GM12878 (cell line): ENCODE data around the gene ART5. TPM values are rescaled to one million over a fixed set of nuclear protein-coding genes. Genes with fewer than 3 reads are reported as not detected.

Experiments used
- ATAC-seq: fragments of 200-7000 bp; cut with Tn5 transposase; 3 replicates; pipeline ENCODE4 v1.9.1; 2020; ENCODE audit warnings: mild to moderate bottlenecking, moderate library complexity
- BruUV-seq: library from RNA; stranded (reverse); fragments of 400-500 nt; replicated peaks from 2 replicates; lab custom pipeline; 2021; lab: Mats Ljungman, UMichigan
- CTCF ChIA-PET: fragments of 300-600 bp; sonication (Branson Sonifier 250); formaldehyde crosslinking; extraction: SDS; loops from one replicate; lab custom pipeline; 2021; ENCODE audit warnings: inconsistent platforms; lab: Yijun Ruan, JAX
- POLR2A ChIA-PET: fragments of 350-600 bp; formaldehyde crosslinking; extraction: SDS; loops from one replicate; lab custom pipeline; 2021; ENCODE audit warnings: inconsistent platforms; lab: Charles Lee
- RAD21 ChIA-PET: fragments of 300-600 bp; sonication (Branson Sonifier 250); formaldehyde crosslinking; loops from one replicate; lab custom pipeline; 2023; ENCODE audit warnings: antibody characterized with exemption; ENCODE audit not compliant: unreplicated experiment; lab: Charles Lee
- SMC1A ChIA-PET: fragments of 300-600 bp; sonication (Branson Sonifier 250); formaldehyde crosslinking; loops from one replicate; lab custom pipeline; 2023; ENCODE audit not compliant: unreplicated experiment, uncharacterized antibody; lab: Charles Lee
- DNase-seq: peaks from one replicate; pipeline ENCODE4 v3.0.0-alpha.2; 2011; ENCODE audit warnings: low read depth, low spot score
- FAIRE-seq: peaks from 3 replicates; lab custom pipeline; 2011; peaks lifted over from hg19 to GRCh38; lab: Jason Lieb, UNC
- H2AFZ ChIP-seq: 2 replicates; pipeline ENCODE4 v1.6.0; 2011; ENCODE audit warnings: low read depth, low read length, control low read depth; ENCODE audit not compliant: control insufficient read depth
- H3K27ac ChIP-seq: 2 replicates; pipeline ENCODE4 v1.5.1; 2011; ENCODE audit warnings: control low read depth; ENCODE audit not compliant: control insufficient read depth, insufficient read depth
- H3K27me3 ChIP-seq, 2 experiments: replicated peaks in 1 of 2; 2 replicates each; pipeline versions ENCODE4 v1.6.0 to v1.6.1; 2011; ENCODE audit warnings: low read length in 1 of 2; ENCODE audit not compliant: control insufficient read depth in 2 of 2, insufficient read depth in 2 of 2
- H3K36me3 ChIP-seq, 2 experiments: 2 replicates each; pipeline ENCODE4 v1.5.1; 2011; ENCODE audit warnings: low read length in 1 of 2; ENCODE audit not compliant: control insufficient read depth in 2 of 2, insufficient read depth in 2 of 2
- H3K4me1 ChIP-seq: 2 replicates; pipeline ENCODE4 v1.6.1; 2011; ENCODE audit warnings: mild to moderate bottlenecking, low read length, moderate library complexity, mixed read lengths; ENCODE audit not compliant: control insufficient read depth, insufficient read depth
- H3K4me2 ChIP-seq: 2 replicates; pipeline ENCODE4 v1.6.0; 2011; ENCODE audit warnings: control low read depth; ENCODE audit not compliant: control insufficient read depth, insufficient read depth
- H3K4me3 ChIP-seq: fragments of 200-600 bp; sonication (generic); 2 replicates; pipeline ENCODE4 v1.5.1; 2016
- H3K79me2 ChIP-seq: 2 replicates; pipeline ENCODE4 v1.6.0; 2011; ENCODE audit warnings: low read length; ENCODE audit not compliant: control insufficient read depth, insufficient read depth
- H3K9ac ChIP-seq: 2 replicates; pipeline ENCODE4 v1.8.0; 2011; ENCODE audit warnings: low read length, control low read depth, mixed read lengths; ENCODE audit not compliant: control insufficient read depth, insufficient read depth
- H3K9me3 ChIP-seq: replicated peaks from 3 replicates; pipeline ENCODE4 v1.5.1; 2011; ENCODE audit warnings: mild to moderate bottlenecking, low read length; ENCODE audit not compliant: control insufficient read depth, insufficient read depth
- H4K20me1 ChIP-seq: 2 replicates; pipeline ENCODE4 v1.6.0; 2011; ENCODE audit not compliant: control insufficient read depth, insufficient read depth
- ASH2L ChIP-seq: fragments of 300-600, 200-600 bp; sonication (generic); IDR thresholded peaks from 2 replicates; pipeline ENCODE4 v1.6.1; 2017; ENCODE audit warnings: low read depth, mild to moderate bottlenecking, borderline replicate concordance
- MEF2B ChIP-seq: fragments of 450-650 bp; IDR thresholded peaks from 2 replicates; pipeline ENCODE4 v1.6.1; 2018; ENCODE audit warnings: mild to moderate bottlenecking, moderate library complexity; ENCODE audit not compliant: partially characterized antibody, poor library complexity, severe bottlenecking
- POU2F2 ChIP-seq: IDR thresholded peaks from 3 replicates; pipeline ENCODE4 v1.6.1; 2011; ENCODE audit warnings: low read depth, mild to moderate bottlenecking, low read length, borderline replicate concordance
- RUNX3 ChIP-seq: IDR thresholded peaks from 2 replicates; pipeline ENCODE4 v1.6.1; 2012; ENCODE audit warnings: low read length, inconsistent platforms
- SMAD5 ChIP-seq: IDR thresholded peaks from 2 replicates; pipeline ENCODE4 v1.6.1; 2016; ENCODE audit warnings: antibody characterized with exemption, low read depth
- SMARCA5 ChIP-seq: fragments of 450-650 bp; IDR thresholded peaks from 2 replicates; pipeline ENCODE4 v1.6.1; 2017; ENCODE audit warnings: mild to moderate bottlenecking
- WGBS: methylation state at CpG from one replicate; pipeline ENCODE4 v1.1.6; 2016; ENCODE audit warnings: low lambda C conversion rate; ENCODE audit not compliant: insufficient replicate concordance, insufficient coverage; ENCODE audit errors: missing lambda C conversion rate; 5-methylcytosine and 5-hydroxymethylcytosine counted together
- in situ Hi-C: fragments of 300-500 bp; cut with MboI; formaldehyde crosslinking; loops from 9 replicates; pipeline ENCODE4 v1.14.3; 2018; ENCODE audit warnings: mixed read lengths
- intact Hi-C: fragments of 100-400 bp; cut with micrococcal nuclease; formaldehyde crosslinking; loops from one replicate; pipeline ENCODE4 v1.14.2; 2022; ENCODE audit not compliant: unreplicated experiment
- polyA plus RNA-seq, 11 experiments: library from polyadenylated mRNA; depleted of rRNA in 4 of 11; unstranded in 6 of 11; stranded (reverse) in 5 of 11; fragments of >200 nt; fragmentation: Nextera tagmentation in 4 of 11; fragmentation: Illumina TruSeq in 1 of 11; extraction: Ambion mirVana in 4 of 11; extraction: Trizol in 1 of 11; gene quantifications; 1 replicate in 1 of 11; 2 replicates in 10 of 11; pipeline versions ENCODE4 v1.2.1 to v1.2.3, GENCODE V29; 2011 to 2016; ENCODE audit warnings: inconsistent platforms in 2 of 11, missing spikeins in 2 of 11, low read depth in 1 of 11
- total RNA-seq, 4 experiments: library from RNA; depleted of rRNA in 3 of 4; stranded (reverse); fragments of >200 nt in 3 of 4; fragmentation: Illumina TruSeq in 1 of 4; extraction: Trizol in 1 of 4; gene quantifications; 2 replicates each; pipeline versions ENCODE4 v1.2.1 to v1.2.3, GENCODE V29; 2013 to 2021
- TF ChIP-seq, protein P1 (sequence below): fragments of 450-650 bp; IDR thresholded peaks from 2 replicates; pipeline ENCODE4 v1.6.1; 2017; ENCODE audit warnings: mild to moderate bottlenecking, moderate library complexity

The ART5 gene
- total and polyA plus RNA-seq, 10 of the 15 experiments (the other 5 are each of a cell fraction or from before 2014, with no cell fraction given): 0.06 TPM; not detected in 9

DNA sequence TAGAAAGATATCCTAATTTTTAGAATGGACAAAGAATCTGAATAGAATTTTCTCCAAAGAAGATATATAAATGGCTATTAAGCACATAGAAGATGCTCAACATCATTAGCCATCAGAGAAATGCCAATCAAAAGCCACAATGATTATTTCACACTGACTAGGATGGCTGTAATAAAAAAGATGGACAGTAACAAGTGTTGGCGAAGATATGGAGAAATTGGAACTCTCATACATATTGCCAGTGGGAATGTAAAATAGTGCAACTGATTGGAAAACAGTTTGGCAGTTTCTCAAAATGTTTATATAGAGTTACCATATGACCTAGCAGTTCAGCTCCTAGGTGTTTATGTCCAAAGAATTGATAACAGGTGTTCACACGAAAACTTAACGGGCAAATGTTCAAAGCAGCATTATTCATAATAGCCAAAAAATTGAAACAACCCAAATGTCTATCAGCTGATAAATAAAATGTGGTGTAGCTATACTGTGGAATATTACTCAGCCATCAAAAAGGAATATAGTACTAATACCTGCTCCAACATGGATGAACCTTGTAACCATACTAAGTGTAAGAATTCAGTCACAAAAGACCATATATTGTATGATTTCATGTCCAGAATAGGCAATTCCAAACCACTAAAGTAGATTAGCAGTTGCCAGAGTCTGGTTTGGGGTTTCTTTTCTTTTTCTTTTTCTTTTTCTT lies 29.7 kb downstream of the ART5 start:
- ATAC-seq (no peak), DNase-seq (no peak), FAIRE-seq (no peak)
- Histone ChIP-seq H3K4me3 (no peak overlapping the region), H3K4me2 (no peak overlapping the region), H3K4me1 (peaks cover 10% of the 10 kb centered on the region), H4K20me1 (no peaks in the 10 kb centered on the region), H3K9me3 (no peaks in the 10 kb centered on the region; the same call in 2 of the 3 replicates), H2AFZ (no peak overlapping the region), H3K36me3 (no peaks in the 10 kb centered on the region), H3K9ac (no peak overlapping the region), H3K27ac (no peak overlapping the region), H3K27me3 (no peaks in the 10 kb centered on the region), H3K79me2 (no peaks in the 10 kb centered on the region)
- no TSS peak for BruUV-seq
- POLR2A ChIA-PET: no interaction called here
- RAD21 ChIA-PET: interaction anchor here (0.6 kb wide), 1 partner anchor 379 kb away, joined by 3 read pairs; no protein-coding TSS in a partner anchor
- SMC1A ChIA-PET: interaction anchor here (0.7 kb wide), 1 partner anchor 197 kb away, joined by 4 read pairs; no protein-coding TSS in a partner anchor
- intact Hi-C loops: no loop called here
- 93% methylated on average over 3 of the region's 3 CpGs for WGBS
- in situ Hi-C loops: no loop called here
- CTCF ChIA-PET: no interaction called here
- TF ChIP-seq SMARCA5 (no peak), POU2F2 (no peak), ASH2L (no peak), RUNX3 (no peak), MEF2B (no peak), SMAD5 (no peak)
- TF ChIP-seq, protein P1, sequence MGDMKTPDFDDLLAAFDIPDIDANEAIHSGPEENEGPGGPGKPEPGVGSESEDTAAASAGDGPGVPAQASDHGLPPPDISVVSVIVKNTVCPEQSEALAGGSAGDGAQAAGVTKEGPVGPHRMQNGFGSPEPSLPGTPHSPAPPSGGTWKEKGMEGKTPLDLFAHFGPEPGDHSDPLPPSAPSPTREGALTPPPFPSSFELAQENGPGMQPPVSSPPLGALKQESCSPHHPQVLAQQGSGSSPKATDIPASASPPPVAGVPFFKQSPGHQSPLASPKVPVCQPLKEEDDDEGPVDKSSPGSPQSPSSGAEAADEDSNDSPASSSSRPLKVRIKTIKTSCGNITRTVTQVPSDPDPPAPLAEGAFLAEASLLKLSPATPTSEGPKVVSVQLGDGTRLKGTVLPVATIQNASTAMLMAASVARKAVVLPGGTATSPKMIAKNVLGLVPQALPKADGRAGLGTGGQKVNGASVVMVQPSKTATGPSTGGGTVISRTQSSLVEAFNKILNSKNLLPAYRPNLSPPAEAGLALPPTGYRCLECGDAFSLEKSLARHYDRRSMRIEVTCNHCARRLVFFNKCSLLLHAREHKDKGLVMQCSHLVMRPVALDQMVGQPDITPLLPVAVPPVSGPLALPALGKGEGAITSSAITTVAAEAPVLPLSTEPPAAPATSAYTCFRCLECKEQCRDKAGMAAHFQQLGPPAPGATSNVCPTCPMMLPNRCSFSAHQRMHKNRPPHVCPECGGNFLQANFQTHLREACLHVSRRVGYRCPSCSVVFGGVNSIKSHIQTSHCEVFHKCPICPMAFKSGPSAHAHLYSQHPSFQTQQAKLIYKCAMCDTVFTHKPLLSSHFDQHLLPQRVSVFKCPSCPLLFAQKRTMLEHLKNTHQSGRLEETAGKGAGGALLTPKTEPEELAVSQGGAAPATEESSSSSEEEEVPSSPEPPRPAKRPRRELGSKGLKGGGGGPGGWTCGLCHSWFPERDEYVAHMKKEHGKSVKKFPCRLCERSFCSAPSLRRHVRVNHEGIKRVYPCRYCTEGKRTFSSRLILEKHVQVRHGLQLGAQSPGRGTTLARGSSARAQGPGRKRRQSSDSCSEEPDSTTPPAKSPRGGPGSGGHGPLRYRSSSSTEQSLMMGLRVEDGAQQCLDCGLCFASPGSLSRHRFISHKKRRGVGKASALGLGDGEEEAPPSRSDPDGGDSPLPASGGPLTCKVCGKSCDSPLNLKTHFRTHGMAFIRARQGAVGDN: no peak
